ENCODE results near the gene KCNK5. TPM values are rescaled to one million over a fixed set of nuclear protein-coding genes. Genes with fewer than 3 reads are reported as not detected.

The KCNK5 gene
- total RNA-seq, 4 donors from 2014 or later: 16.7 to 20.0 (median 18.4) TPM

DNA sequence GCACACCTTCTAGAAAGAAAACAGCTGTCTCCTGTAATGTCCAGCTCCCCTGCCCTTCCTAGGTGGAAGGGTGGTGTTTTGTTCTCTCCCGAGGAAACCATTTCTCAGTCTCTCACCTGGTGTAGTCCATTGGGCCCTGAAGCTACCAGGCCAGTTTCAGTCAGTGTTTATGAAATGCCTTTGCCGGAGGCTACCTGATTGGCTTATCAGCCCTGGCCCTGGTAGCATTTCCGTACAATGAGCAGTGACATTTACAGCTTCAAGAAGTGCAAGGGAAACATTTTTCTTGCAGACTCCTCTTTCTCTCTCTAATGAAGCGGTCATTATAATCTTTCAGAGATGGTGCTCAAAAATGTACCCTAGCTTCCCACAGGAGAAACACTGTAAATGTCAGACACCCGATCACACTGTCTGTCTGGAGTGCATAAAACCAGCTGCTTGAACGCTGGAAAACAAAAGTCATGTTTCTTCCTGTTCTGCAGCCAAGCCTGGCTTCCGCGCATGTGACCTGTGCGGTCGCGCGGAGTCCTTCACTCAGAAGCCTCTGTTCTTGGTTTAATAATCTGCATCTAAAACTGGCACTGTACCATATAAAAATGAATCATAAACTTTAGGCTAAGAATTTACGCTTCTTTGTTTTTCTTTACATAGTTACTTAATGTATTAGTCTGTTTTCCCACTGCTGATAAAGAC, 85.9 kb downstream of the KCNK5 start:
- H3K27ac ChIP-seq: no peak overlapping the region

DNA sequence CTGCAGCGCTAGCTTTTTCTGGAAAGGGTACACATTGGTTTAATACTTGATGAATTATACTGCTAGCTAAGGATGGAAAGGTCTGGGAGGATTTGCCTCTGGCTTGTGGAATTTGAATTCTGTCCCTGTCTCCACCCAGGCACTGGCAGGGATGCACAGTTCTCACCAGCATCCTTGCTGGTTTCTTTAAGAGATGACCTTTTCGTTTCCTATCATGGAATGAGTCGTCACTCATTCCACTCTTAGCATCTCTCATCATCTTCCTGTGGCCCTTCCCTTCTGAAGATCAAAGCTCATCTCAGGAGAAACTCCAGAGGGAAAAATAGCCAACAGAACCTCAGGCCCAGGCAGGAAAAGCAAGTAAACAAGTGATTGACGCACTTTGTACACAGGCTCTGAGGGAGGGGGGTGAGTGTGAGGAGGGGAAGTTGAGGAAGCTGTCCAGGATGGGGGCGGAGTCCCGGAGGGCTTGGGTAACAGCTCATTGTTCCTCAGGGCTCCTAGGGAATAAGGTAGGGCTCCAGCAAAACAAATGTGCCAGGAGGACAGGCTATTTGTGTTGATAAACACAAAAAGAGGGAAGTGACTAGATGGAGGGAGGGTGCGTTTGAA, 88.6 kb downstream of the KCNK5 start:
- no peak for DNase-seq (ENCODE audit: low spot score in 2 of 2)
- TF ChIP-seq POLR2A (IDR thresholded peaks at IDR 0.05): no peak
- TF ChIP-seq, protein P1, sequence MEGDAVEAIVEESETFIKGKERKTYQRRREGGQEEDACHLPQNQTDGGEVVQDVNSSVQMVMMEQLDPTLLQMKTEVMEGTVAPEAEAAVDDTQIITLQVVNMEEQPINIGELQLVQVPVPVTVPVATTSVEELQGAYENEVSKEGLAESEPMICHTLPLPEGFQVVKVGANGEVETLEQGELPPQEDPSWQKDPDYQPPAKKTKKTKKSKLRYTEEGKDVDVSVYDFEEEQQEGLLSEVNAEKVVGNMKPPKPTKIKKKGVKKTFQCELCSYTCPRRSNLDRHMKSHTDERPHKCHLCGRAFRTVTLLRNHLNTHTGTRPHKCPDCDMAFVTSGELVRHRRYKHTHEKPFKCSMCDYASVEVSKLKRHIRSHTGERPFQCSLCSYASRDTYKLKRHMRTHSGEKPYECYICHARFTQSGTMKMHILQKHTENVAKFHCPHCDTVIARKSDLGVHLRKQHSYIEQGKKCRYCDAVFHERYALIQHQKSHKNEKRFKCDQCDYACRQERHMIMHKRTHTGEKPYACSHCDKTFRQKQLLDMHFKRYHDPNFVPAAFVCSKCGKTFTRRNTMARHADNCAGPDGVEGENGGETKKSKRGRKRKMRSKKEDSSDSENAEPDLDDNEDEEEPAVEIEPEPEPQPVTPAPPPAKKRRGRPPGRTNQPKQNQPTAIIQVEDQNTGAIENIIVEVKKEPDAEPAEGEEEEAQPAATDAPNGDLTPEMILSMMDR (IDR thresholded peaks at IDR 0.05): no peak
- no peak for TF ChIP-seq EP300 (IDR thresholded peaks at IDR 0.05)

More for the DNA sequence above, 85.9 kb downstream of the KCNK5 start:
- H3K36me3 ChIP-seq: no peaks in the 10 kb centered on the region
- H3K9me3 ChIP-seq: peaks cover 0 to 11% (median 0%) of the 10 kb centered on the region in 4 donors
- no peaks in the 10 kb centered on the region for H3K4me1 ChIP-seq
- no peaks in the 10 kb centered on the region for H3K27me3 ChIP-seq
- 54 to 55% methylated on average over 13 of the region's 13 CpGs for WGBS, 2 donors
- DNase-seq (ENCODE audit: low spot score in 2 of 2): no peak
- H3K4me3 ChIP-seq: no peak overlapping the region
- no peak for TF ChIP-seq POLR2A (IDR thresholded peaks at IDR 0.05)
- no peak for TF ChIP-seq EP300 (IDR thresholded peaks at IDR 0.05)
- TF ChIP-seq, protein P1 (IDR thresholded peaks at IDR 0.05): no peak

More for the DNA sequence above, 88.6 kb downstream of the KCNK5 start:
- H3K4me3 ChIP-seq: no peak overlapping the region
- H3K4me1 ChIP-seq: no peaks in the 10 kb centered on the region
- H3K9me3 ChIP-seq: peaks cover 0 to 19% (median 0%) of the 10 kb centered on the region in 4 donors
- 58 to 74% methylated on average over 7 of the region's 7 CpGs for WGBS, 2 donors
- H3K27ac ChIP-seq: no peak overlapping the region
- no peaks in the 10 kb centered on the region for H3K27me3 ChIP-seq
- no peaks in the 10 kb centered on the region for H3K36me3 ChIP-seq

Other genes starting within 250 kb of the KCNK5 start
- gene GLP1R, start 180.7 kb downstream of the KCNK5 start, total RNA-seq: 1 to 10 TPM in 2 of 4 donors, under 1 TPM in 2; 0.20 to 4.2 (median 1.3) TPM
- gene SAYSD1, start 114.3 kb downstream of the KCNK5 start, total RNA-seq: 10 to 100 TPM; 12.3 to 29.1 (median 18.8) TPM
- gene KCNK17, start 84.9 kb upstream of the KCNK5 start, total RNA-seq: 1 to 10 TPM in 2 of 4 donors, not detected in 2; 1.1 to 1.7 TPM
- gene KCNK16, start 93.2 kb upstream of the KCNK5 start, total RNA-seq: not detected

All from tibial nerve (tissue), 4 donors.